Activated CD8-positive, alpha-beta T cell treated with anti-CD3 and anti-CD28 coated beads for 36 hours (primary cell): ENCODE data around the gene KCNJ13. TPM values are rescaled to one million over a fixed set of nuclear protein-coding genes. Genes with fewer than 3 reads are reported as not detected.
"Not testable (repeated sequence)": the region's sequence is repeated elsewhere in the genome, so short reads cannot be mapped to it uniquely, and the experiment has no call there.

Source experiments
- ATAC-seq: fragments of 200-7000 bp; cut with Tn5 transposase; one replicate; pipeline ENCODE4 v1.10.0; 2021; ENCODE audit warnings: mild to moderate bottlenecking, moderate library complexity
- CTCF ChIA-PET: fragments of 350-600 bp; sonication (Branson Sonifier 250); formaldehyde crosslinking; loops from one replicate; lab custom pipeline; 2021; ENCODE audit warnings: antibody characterized with exemption; lab: Charles Lee
- POLR2A ChIA-PET: fragments of 350-600 bp; sonication (Branson Sonifier 250); formaldehyde crosslinking; loops from one replicate; lab custom pipeline; 2021; ENCODE audit warnings: antibody characterized with exemption; lab: Charles Lee
- DNase-seq: peaks from one replicate; pipeline ENCODE4 v3.0.0-alpha.2; 2020
- H3K27ac Mint-ChIP-seq: one replicate; pipeline ENCODE4 v1.8.0; 2021; ENCODE audit warnings: mild to moderate bottlenecking, mixed read lengths
- H3K27me3 Mint-ChIP-seq: one replicate; pipeline ENCODE4 v1.8.0; 2021; ENCODE audit warnings: mixed read lengths
- H3K36me3 Mint-ChIP-seq: one replicate; pipeline ENCODE4 v1.8.0; 2021; ENCODE audit warnings: low read depth, mixed read lengths
- H3K4me1 Mint-ChIP-seq: one replicate; pipeline ENCODE4 v1.8.0; 2021; ENCODE audit warnings: low read depth, mixed read lengths
- H3K4me3 Mint-ChIP-seq: one replicate; pipeline ENCODE4 v1.8.0; 2021; ENCODE audit warnings: mild to moderate bottlenecking, moderate library complexity, mixed read lengths
- H3K9me3 Mint-ChIP-seq: one replicate; pipeline ENCODE4 v1.8.0; 2021; ENCODE audit warnings: mixed read lengths
- intact Hi-C: fragments of 100-400 bp; cut with micrococcal nuclease; formaldehyde crosslinking; loops from one replicate; pipeline ENCODE4 v1.10.0; 2022
- total RNA-seq, 2 experiments: library from RNA; stranded (reverse); gene quantifications; one replicate each; pipeline ENCODE4 v1.2.3, GENCODE V29; 2021
- TF ChIP-seq, protein P1 (sequence below): fragments of 200-600 bp; IDR thresholded peaks from one replicate; pipeline ENCODE4 v1.8.0; 2022; ENCODE audit warnings: antibody characterized with exemption, mild to moderate bottlenecking

The KCNJ13 gene
- total RNA-seq, 2 experiments from 2014 or later, result not detected

DNA sequence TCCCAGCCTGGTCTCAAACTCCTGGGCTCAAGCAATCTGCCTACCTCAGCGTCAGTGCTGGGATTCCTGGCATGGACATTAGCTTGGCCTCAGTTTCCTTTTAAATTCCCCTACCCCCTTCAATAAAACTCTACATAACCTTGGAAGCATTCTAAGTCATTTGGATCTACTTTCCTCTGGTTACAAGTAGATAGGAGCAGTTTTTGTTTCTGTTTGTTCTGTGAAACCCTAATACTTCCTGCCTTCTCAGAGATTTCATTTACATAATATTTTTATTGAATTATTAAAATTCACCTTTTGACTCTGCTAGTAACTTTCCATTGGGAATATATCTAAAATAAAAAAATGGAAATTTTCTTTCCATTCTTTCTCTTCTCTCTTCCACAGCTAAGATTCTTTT, 53.3 kb downstream of the KCNJ13 start:
- ChIA-PET CTCF (no interaction called here), POLR2A (no interaction called here)
- H3K27ac Mint-ChIP-seq, result no peak overlapping the region
- H3K4me1 Mint-ChIP-seq, result peaks cover 39% of the 10 kb centered on the region
- intact Hi-C loops, result no loop called here
- TF ChIP-seq, protein P1, sequence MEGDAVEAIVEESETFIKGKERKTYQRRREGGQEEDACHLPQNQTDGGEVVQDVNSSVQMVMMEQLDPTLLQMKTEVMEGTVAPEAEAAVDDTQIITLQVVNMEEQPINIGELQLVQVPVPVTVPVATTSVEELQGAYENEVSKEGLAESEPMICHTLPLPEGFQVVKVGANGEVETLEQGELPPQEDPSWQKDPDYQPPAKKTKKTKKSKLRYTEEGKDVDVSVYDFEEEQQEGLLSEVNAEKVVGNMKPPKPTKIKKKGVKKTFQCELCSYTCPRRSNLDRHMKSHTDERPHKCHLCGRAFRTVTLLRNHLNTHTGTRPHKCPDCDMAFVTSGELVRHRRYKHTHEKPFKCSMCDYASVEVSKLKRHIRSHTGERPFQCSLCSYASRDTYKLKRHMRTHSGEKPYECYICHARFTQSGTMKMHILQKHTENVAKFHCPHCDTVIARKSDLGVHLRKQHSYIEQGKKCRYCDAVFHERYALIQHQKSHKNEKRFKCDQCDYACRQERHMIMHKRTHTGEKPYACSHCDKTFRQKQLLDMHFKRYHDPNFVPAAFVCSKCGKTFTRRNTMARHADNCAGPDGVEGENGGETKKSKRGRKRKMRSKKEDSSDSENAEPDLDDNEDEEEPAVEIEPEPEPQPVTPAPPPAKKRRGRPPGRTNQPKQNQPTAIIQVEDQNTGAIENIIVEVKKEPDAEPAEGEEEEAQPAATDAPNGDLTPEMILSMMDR, result no peak
- H3K36me3 Mint-ChIP-seq, result peaks cover 53% of the 10 kb centered on the region
- H3K4me3 Mint-ChIP-seq, result no peak overlapping the region
- H3K27me3 Mint-ChIP-seq, result no peaks in the 10 kb centered on the region
- H3K9me3 Mint-ChIP-seq, result peaks cover 2% of the 10 kb centered on the region
- DNase-seq (no peak), ATAC-seq (no peak)

DNA sequence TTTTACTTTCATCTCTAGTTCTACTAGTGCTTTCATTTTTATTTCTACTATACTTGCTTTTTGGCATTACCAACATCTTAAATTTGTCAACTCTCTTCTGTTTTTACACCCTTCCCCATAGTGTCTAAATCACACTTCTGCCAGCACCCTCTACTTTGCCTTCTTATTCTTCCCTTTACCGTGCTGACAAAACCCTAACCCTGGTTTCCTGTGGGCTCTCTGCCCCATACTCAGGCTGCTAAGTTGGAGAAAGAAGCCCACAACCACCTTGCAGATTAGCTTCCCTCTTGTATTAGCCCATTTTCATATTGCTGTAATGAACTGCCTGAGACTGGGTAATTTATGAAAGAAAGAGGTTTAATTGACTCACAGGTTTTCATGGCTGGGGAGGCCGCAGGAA, 54.5 kb downstream of the KCNJ13 start:
- H3K4me3 Mint-ChIP-seq, result no peak overlapping the region
- peaks cover 7% of the 10 kb centered on the region for H3K9me3 Mint-ChIP-seq
- H3K36me3 Mint-ChIP-seq, result peaks cover 56% of the 10 kb centered on the region
- peak overlapping the region; percentile 31 for H3K27ac Mint-ChIP-seq
- intact Hi-C loops, result no loop called here
- DNase-seq (no peak), ATAC-seq (no peak)
- TF ChIP-seq, protein P1, result no peak
- no peaks in the 10 kb centered on the region for H3K27me3 Mint-ChIP-seq
- CTCF ChIA-PET, result no interaction called here
- POLR2A ChIA-PET, result no interaction called here
- peaks cover 41% of the 10 kb centered on the region for H3K4me1 Mint-ChIP-seq

DNA sequence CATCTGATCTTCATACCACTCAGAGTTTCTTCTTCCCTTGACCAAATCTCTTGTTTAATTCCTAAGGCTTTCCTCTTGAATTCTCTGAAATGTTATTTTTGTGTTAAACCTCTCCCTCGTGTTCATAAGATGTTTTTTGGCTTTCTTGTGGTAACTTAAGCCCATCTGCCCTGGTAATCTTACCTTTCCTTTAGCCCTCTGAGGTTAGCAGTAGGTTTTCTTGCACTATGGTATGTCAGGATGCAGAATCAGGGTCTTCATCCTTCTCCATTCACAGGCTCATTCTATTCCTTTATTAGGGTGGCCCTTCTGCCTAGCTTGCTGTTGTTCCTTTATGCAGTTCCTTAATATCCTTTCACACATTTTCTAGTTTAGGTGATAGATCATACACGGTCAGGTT, 55.1 kb downstream of the KCNJ13 start:
- Mint-ChIP-seq H3K27me3 (no peaks in the 10 kb centered on the region), H3K9me3 (peaks cover 7% of the 10 kb centered on the region), H3K4me1 (peaks cover 41% of the 10 kb centered on the region), H3K36me3 (peaks cover 59% of the 10 kb centered on the region), H3K27ac (peak overlapping the region; percentile 31), H3K4me3 (no peak overlapping the region)
- TF ChIP-seq, protein P1, result no peak
- ATAC-seq, result no peak
- POLR2A ChIA-PET, result no interaction called here
- intact Hi-C loops, result no loop called here
- CTCF ChIA-PET, result no interaction called here
- DNase-seq, result no peak

DNA sequence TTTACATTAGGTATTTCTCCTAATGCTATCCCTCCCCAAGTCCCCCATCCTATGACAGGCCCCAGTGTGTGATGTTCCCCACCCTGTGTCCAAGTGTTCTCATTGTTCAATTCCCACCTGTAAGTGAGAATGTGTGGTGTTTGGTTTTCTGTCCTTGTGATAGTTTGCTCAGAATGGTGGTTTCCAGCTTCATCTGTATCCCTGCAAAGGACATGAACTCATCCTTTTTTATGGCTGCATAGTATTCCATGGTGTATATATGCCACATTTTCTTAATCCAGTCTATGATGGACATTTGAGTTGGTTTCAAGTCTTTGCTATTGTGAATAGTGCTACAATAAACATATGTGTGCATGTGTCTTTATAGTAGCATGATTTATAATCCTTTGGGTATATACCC, 56.3 kb downstream of the KCNJ13 start:
- H3K4me3 Mint-ChIP-seq, ATAC-seq, intact Hi-C loops, POLR2A ChIA-PET, H3K27me3 Mint-ChIP-seq, H3K27ac Mint-ChIP-seq, H3K9me3 Mint-ChIP-seq, DNase-seq, CTCF ChIA-PET: not testable (repeated sequence)
- Mint-ChIP-seq H3K36me3 (peaks cover 57% of the 10 kb centered on the region), H3K4me1 (peaks cover 44% of the 10 kb centered on the region)

Other genes starting within 250 kb of the KCNJ13 start
- gene CHRNG, start 236.9 kb downstream of the KCNJ13 start, total RNA-seq, result not detected
- gene TIGD1, start 226.0 kb downstream of the KCNJ13 start, total RNA-seq, result 1 to 10 TPM; 8.3 to 8.7 TPM
- 10 to 100 TPM; 49.2 to 50.4 TPM for gene EIF4E2, start 225.9 kb downstream of the KCNJ13 start, total RNA-seq
- 1 to 10 TPM in 1 of 2 experiments, under 1 TPM in 1; 0.70 to 1.2 TPM for gene EFHD1, start 143.0 kb downstream of the KCNJ13 start, total RNA-seq
- gene GIGYF2, start 79.2 kb downstream of the KCNJ13 start, total RNA-seq, result 10 to 100 TPM; 49.7 to 52.5 TPM
- gene SNORC, start 93.7 kb upstream of the KCNJ13 start, total RNA-seq, result 1 to 10 TPM; 2.1 to 2.4 TPM
- gene NGEF, start 236.7 kb upstream of the KCNJ13 start, total RNA-seq, result under 1 TPM in 1 of 2 experiments, not detected in 1; 0.63 TPM